SU-DHL-6 (cell line): ENCODE measurements around the gene PPP1CA.

ENCODE experiments used
- H2AFZ ChIP-seq: fragments of 200-600 bp; sonication (generic); 2 replicates; pipeline ENCODE4 v1.6.1; 2014; ENCODE audit warnings: low read depth, mild to moderate bottlenecking, moderate library complexity, mixed read lengths, antibody characterized with exemption, low read length; ENCODE audit not compliant: severe bottlenecking
- H3F3A ChIP-seq: fragments of 200-600 bp; shearing (Covaris generic); 2 replicates; pipeline ENCODE4 v1.6.0; 2016; ENCODE audit warnings: antibody characterized with exemption, mild to moderate bottlenecking; ENCODE audit not compliant: insufficient read depth
- H3K27ac ChIP-seq: fragments of 200-600 bp; sonication (generic); 2 replicates; pipeline ENCODE4 v1.5.1; 2016; ENCODE audit warnings: low read depth, mild to moderate bottlenecking, low read length, moderate library complexity, mixed read lengths
- H3K27me3 ChIP-seq: fragments of 200-600 bp; sonication (generic), shearing (Covaris generic); 2 replicates; pipeline ENCODE4 v1.6.0; 2014; ENCODE audit warnings: mild to moderate bottlenecking, low read length
- H3K36me3 ChIP-seq: fragments of 200-600 bp; sonication (generic); 2 replicates; pipeline ENCODE4 v1.6.1; 2014; ENCODE audit warnings: mild to moderate bottlenecking, low read length, mixed read lengths
- H3K4me2 ChIP-seq: fragments of 300-600, 200-600 bp; shearing (Covaris generic), sonication (generic); 2 replicates; pipeline ENCODE4 v1.6.0; 2014; ENCODE audit warnings: low read length, low read depth, mild to moderate bottlenecking; ENCODE audit not compliant: poor library complexity, severe bottlenecking
- H3K4me3 ChIP-seq: fragments of 200-600 bp; sonication (generic); 2 replicates; pipeline ENCODE4 v1.5.1; 2014; ENCODE audit warnings: antibody characterized with exemption, low read length, mild to moderate bottlenecking, mixed read lengths; ENCODE audit not compliant: insufficient read depth, poor library complexity, severe bottlenecking
- H3K79me2 ChIP-seq: fragments of 200-600 bp; sonication (generic); 2 replicates; pipeline ENCODE4 v1.6.1; 2014; ENCODE audit warnings: mild to moderate bottlenecking, low read length, moderate library complexity; ENCODE audit not compliant: insufficient read depth
- H3K9ac ChIP-seq: fragments of 200-600 bp; sonication (generic); 2 replicates; pipeline ENCODE4 v1.7.0; 2014; ENCODE audit warnings: mild to moderate bottlenecking, low read length
- H3K9me2 ChIP-seq: fragments of 200-600 bp; sonication (generic); replicated peaks from 2 replicates; pipeline ENCODE4 v1.6.1; 2014; ENCODE audit warnings: low read length; ENCODE audit not compliant: insufficient read depth
- H3K9me3 ChIP-seq: fragments of 200-600 bp; sonication (generic); 2 replicates; pipeline ENCODE4 v1.6.1; 2014; ENCODE audit warnings: low read length, mixed read lengths; ENCODE audit not compliant: insufficient read depth
- H4K20me1 ChIP-seq: fragments of 200-600 bp; sonication (generic); 2 replicates; pipeline ENCODE4 v1.6.1; 2014; ENCODE audit warnings: low read depth, mild to moderate bottlenecking, antibody characterized with exemption, low read length, moderate library complexity, mixed read lengths
- EZH2phosphoT487 ChIP-seq: fragments of 200-600 bp; sonication (generic), shearing (Covaris generic); conservative IDR thresholded peaks from 2 replicates; pipeline ENCODE4 v1.6.1; 2018; ENCODE audit warnings: mild to moderate bottlenecking, antibody characterized with exemption, low read length, moderate library complexity, mixed read lengths
- TF ChIP-seq, protein P1 (sequence below): fragments of 200-600 bp; sonication (generic); IDR thresholded peaks from one replicate; pipeline ENCODE4 v1.5.1; 2017; ENCODE audit warnings: antibody characterized with exemption, mild to moderate bottlenecking, low read length, moderate library complexity; ENCODE audit not compliant: insufficient read depth, poor library complexity, severe bottlenecking

Gene PPP1CA

DNA sequence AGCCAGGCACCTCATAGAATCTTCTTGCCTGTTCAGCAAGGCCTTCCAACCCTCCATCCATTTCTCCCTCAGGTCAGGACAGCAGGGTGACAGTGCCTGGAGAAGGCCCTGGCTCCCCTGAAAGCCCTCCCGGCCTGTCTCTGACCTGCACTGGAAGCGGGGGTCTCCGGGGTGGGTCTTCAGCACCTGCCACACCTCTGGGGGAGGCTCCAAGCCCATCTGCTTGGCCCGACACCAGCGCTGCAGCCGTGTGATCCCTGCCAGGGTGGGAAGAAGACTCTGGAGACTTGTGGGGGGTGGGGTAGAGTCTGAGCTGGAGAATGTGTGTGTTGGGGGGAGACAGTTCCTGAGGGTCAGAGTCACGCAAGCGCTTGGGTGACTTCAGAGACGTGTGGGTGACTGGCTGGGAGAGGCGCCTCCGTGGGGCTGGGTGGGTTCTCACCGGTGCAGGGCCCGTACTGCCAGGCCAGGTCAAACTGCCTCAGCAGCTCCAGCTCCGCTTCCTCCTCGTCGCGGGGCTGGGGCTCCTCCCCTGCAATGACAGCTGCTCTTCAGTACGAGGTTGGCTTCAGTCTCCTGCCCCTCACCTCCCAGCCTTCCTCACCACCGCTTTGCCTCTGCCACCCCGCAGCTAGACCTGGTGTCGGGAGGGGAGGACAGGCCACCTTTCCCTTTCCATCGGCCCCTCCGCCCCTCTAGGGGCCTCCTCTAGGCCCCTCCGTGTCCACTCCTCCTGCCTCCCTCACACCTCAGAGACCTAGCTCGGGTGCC is 48.9 kb downstream of the PPP1CA start:
- H3K79me2 ChIP-seq = no peaks in the 10 kb centered on the region
- no peaks in the 10 kb centered on the region for H3K9me3 ChIP-seq
- H3F3A ChIP-seq = peaks cover 24% of the 10 kb centered on the region
- H3K9ac ChIP-seq = peak overlapping the region; percentile 86
- H3K27ac ChIP-seq = peak overlapping the region; percentile 96
- H2AFZ ChIP-seq = no peak overlapping the region
- H3K4me2 ChIP-seq = peak overlapping the region; percentile 79
- peak overlapping the region; percentile 59 for H3K4me3 ChIP-seq
- TF ChIP-seq EZH2phosphoT487 = no peak
- TF ChIP-seq, protein P1, sequence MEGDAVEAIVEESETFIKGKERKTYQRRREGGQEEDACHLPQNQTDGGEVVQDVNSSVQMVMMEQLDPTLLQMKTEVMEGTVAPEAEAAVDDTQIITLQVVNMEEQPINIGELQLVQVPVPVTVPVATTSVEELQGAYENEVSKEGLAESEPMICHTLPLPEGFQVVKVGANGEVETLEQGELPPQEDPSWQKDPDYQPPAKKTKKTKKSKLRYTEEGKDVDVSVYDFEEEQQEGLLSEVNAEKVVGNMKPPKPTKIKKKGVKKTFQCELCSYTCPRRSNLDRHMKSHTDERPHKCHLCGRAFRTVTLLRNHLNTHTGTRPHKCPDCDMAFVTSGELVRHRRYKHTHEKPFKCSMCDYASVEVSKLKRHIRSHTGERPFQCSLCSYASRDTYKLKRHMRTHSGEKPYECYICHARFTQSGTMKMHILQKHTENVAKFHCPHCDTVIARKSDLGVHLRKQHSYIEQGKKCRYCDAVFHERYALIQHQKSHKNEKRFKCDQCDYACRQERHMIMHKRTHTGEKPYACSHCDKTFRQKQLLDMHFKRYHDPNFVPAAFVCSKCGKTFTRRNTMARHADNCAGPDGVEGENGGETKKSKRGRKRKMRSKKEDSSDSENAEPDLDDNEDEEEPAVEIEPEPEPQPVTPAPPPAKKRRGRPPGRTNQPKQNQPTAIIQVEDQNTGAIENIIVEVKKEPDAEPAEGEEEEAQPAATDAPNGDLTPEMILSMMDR = no peak
- H3K9me2 ChIP-seq = no peaks in the 10 kb centered on the region
- no peaks in the 10 kb centered on the region for H3K36me3 ChIP-seq
- H3K27me3 ChIP-seq = no peaks in the 10 kb centered on the region
- H4K20me1 ChIP-seq = no peaks in the 10 kb centered on the region

DNA sequence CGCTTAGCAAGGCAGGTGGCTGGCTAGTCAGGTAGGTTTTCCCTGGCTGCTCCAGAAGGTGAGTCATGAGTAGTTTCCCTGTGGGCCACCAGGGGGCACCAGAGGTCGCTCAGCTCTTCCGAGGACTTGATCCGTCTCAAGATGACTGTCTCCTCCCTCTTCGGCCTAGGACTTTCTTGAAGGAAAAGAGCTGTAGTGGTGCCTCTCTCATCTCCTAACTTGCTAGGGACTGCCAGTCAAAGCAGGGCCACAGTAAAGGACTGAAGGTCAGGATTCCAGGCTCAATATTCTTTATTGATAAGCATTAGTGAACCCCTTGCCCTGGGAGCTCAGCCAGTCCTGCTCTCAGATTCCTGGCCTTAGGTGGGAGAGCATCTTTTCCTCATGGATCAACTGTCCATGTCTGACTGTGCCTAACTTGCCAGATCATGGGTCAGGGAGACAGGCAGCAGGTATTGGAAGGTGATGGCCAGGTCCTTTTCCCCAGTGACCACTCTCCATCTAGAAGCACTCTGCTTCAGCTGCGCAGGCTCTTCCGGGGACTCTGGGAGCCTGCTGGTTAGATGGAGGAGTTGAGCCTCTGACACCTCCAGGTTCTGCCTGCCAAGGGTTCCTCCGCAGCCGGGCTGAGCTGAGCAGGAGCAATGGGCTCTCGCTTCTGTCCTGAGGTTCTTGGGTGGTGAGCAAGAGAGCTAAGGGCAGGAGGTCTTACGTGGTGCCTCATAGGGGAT is 50.2 kb downstream of the PPP1CA start:
- Histone ChIP-seq H3K9me3 (no peaks in the 10 kb centered on the region), H3K9me2 (no peaks in the 10 kb centered on the region), H2AFZ (no peak overlapping the region), H3F3A (peaks cover 24% of the 10 kb centered on the region), H3K4me2 (peak overlapping the region; percentile 79), H3K36me3 (no peaks in the 10 kb centered on the region), H3K9ac (peak overlapping the region; percentile 14; the same call in 1 of the 2 replicates), H3K27me3 (no peaks in the 10 kb centered on the region), H3K79me2 (no peaks in the 10 kb centered on the region), H3K4me3 (no peak overlapping the region), H3K27ac (peak overlapping the region; percentile 96), H4K20me1 (no peaks in the 10 kb centered on the region)
- TF ChIP-seq, protein P1 = peak; percentile 76
- TF ChIP-seq EZH2phosphoT487 = no peak

DNA sequence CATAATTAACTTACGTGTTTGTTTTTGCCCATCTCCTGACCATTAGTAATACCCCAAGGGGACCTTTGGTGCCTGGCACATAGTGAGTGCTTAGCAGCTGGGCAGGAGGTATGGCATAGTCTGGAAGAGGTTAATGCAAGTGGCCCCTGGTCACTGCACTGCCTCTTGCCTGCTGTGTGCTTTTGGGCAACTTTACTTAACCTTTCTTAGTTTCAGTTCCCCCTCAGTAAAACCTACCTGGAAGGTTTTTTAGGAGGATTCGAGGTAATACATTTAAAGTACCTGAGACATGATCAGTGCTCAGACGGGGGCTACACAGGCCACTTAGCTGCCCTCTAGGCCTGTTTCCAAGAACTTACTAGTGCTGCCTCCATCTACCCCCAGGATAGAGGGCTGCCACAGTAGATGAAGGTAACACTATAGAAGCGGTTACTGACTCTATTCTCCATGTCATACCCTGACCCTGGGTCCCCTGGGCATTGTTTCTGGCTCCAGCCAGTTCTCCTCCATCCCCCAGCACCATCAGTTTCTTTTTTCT is 51.7 kb downstream of the PPP1CA start:
- no peak overlapping the region for H3K27ac ChIP-seq
- no peaks in the 10 kb centered on the region for H3K9me3 ChIP-seq
- no peaks in the 10 kb centered on the region for H3K9me2 ChIP-seq
- peaks cover 14% of the 10 kb centered on the region for H3F3A ChIP-seq
- H3K4me2 ChIP-seq = no peak overlapping the region
- TF ChIP-seq, protein P1 = no peak
- no peak for TF ChIP-seq EZH2phosphoT487
- H2AFZ ChIP-seq = no peak overlapping the region
- H3K36me3 ChIP-seq = no peaks in the 10 kb centered on the region
- H4K20me1 ChIP-seq = no peaks in the 10 kb centered on the region
- H3K4me3 ChIP-seq = no peak overlapping the region
- H3K27me3 ChIP-seq = no peaks in the 10 kb centered on the region
- no peak overlapping the region for H3K9ac ChIP-seq
- H3K79me2 ChIP-seq = no peaks in the 10 kb centered on the region
